HEK293 (cell line): Measurements from ENCODE around the gene BRD2.

Experiments
- GFI1B ChIP-seq: fragments of 450-650 bp; formaldehyde crosslinking; IDR thresholded peaks from 2 replicates; pipeline ENCODE4 v1.5.1; 2016; ENCODE audit warnings: missing biosample characterization, missing genetic modification characterization
- IKZF3 ChIP-seq: fragments of 450-650 bp; IDR thresholded peaks from 2 replicates; pipeline ENCODE4 v1.5.0; 2018; ENCODE audit warnings: missing biosample characterization, mild to moderate bottlenecking, missing genetic modification characterization, moderate library complexity
- KLF16 ChIP-seq: fragments of 450-650 bp; formaldehyde crosslinking; IDR thresholded peaks from 2 replicates; pipeline ENCODE4 v1.5.1; 2017; ENCODE audit warnings: missing biosample characterization, missing genetic modification characterization
- MEIS1 ChIP-seq: sonication (generic); formaldehyde crosslinking; IDR thresholded peaks from 2 replicates; pipeline ENCODE4 v1.8.1; 2022; ENCODE audit warnings: missing genetic modification reagents, mild to moderate bottlenecking, borderline replicate concordance
- MZF1 ChIP-seq: fragments of 450-650 bp; formaldehyde crosslinking; IDR thresholded peaks from 2 replicates; pipeline ENCODE4 v1.5.1; 2017; ENCODE audit warnings: missing biosample characterization, missing genetic modification characterization, borderline replicate concordance
- OVOL3 ChIP-seq: fragments of 450-650 bp; formaldehyde crosslinking; IDR thresholded peaks from 2 replicates; pipeline ENCODE4 v1.5.1; 2016; ENCODE audit warnings: missing biosample characterization, missing genetic modification characterization
- REPIN1 ChIP-seq: fragments of 450-650 bp; formaldehyde crosslinking; IDR thresholded peaks from 2 replicates; pipeline ENCODE4 v1.5.1; 2017; ENCODE audit warnings: missing biosample characterization, missing genetic modification characterization, low read depth
- TRIM28 ChIP-seq: IDR thresholded peaks from 2 replicates; pipeline ENCODE4 v1.6.1; 2011; ENCODE audit warnings: low read length, control low read depth, borderline replicate concordance
- ZBTB17 ChIP-seq: fragments of 450-650 bp; formaldehyde crosslinking; IDR thresholded peaks from 2 replicates; pipeline ENCODE4 v1.5.1; 2016; ENCODE audit warnings: missing biosample characterization, missing genetic modification characterization
- ZBTB48 ChIP-seq: fragments of 450-650 bp; formaldehyde crosslinking; IDR thresholded peaks from 2 replicates; pipeline ENCODE4 v1.5.1; 2016; ENCODE audit warnings: missing biosample characterization, missing genetic modification characterization
- ZBTB8A ChIP-seq: fragments of 450-650 bp; formaldehyde crosslinking; IDR thresholded peaks from 2 replicates; pipeline ENCODE4 v1.5.1; 2016; ENCODE audit warnings: missing biosample characterization, missing genetic modification characterization
- ZEB2 ChIP-seq: fragments of 450-650 bp; formaldehyde crosslinking; IDR thresholded peaks from 2 replicates; pipeline ENCODE4 v1.5.1; 2016; ENCODE audit warnings: missing biosample characterization, missing genetic modification characterization
- ZFP69B ChIP-seq: fragments of 450-650 bp; formaldehyde crosslinking; IDR thresholded peaks from 2 replicates; pipeline ENCODE4 v1.5.1; 2016; ENCODE audit warnings: missing biosample characterization, missing genetic modification characterization
- ZNF223 ChIP-seq: fragments of 450-650 bp; formaldehyde crosslinking; IDR thresholded peaks from 2 replicates; pipeline ENCODE4 v1.5.1; 2016; ENCODE audit warnings: missing biosample characterization, missing genetic modification characterization
- ZNF23 ChIP-seq: fragments of 450-650 bp; formaldehyde crosslinking; IDR thresholded peaks from 2 replicates; pipeline ENCODE4 v1.5.1; 2016; ENCODE audit warnings: missing biosample characterization, missing genetic modification characterization, borderline replicate concordance
- ZNF302 ChIP-seq: fragments of 450-650 bp; formaldehyde crosslinking; IDR thresholded peaks from 2 replicates; pipeline ENCODE4 v1.5.1; 2016; ENCODE audit warnings: missing biosample characterization, missing genetic modification characterization, low read depth
- ZNF549 ChIP-seq: fragments of 450-650 bp; IDR thresholded peaks from 2 replicates; pipeline ENCODE4 v1.5.1; 2018; ENCODE audit warnings: missing biosample characterization, missing genetic modification characterization, mild to moderate bottlenecking, inconsistent platforms, moderate library complexity
- ZNF561 ChIP-seq: fragments of 450-650 bp; IDR thresholded peaks from 2 replicates; pipeline ENCODE4 v1.5.1; 2018; ENCODE audit warnings: missing biosample characterization, missing genetic modification characterization, borderline replicate concordance
- ZNF600 ChIP-seq: fragments of 450-650 bp; formaldehyde crosslinking; IDR thresholded peaks from 2 replicates; pipeline ENCODE4 v1.5.1; 2016; ENCODE audit warnings: missing biosample characterization, missing genetic modification characterization
- ZNF830 ChIP-seq: fragments of 450-650 bp; IDR thresholded peaks from 2 replicates; pipeline ENCODE4 v1.5.0; 2018; ENCODE audit warnings: missing biosample characterization, missing genetic modification characterization, low read depth, mild to moderate bottlenecking, moderate library complexity
- ZSCAN30 ChIP-seq: fragments of 450-650 bp; IDR thresholded peaks from 2 replicates; pipeline ENCODE4 v1.5.1; 2018; ENCODE audit warnings: missing biosample characterization, mild to moderate bottlenecking, missing genetic modification characterization, moderate library complexity
- ZXDB ChIP-seq: fragments of 450-650 bp; formaldehyde crosslinking; IDR thresholded peaks from 2 replicates; pipeline ENCODE4 v1.5.1; 2016; ENCODE audit warnings: missing biosample characterization, missing genetic modification characterization
- TF ChIP-seq, protein P1 (sequence below): fragments of 450-650 bp; formaldehyde crosslinking; IDR thresholded peaks from 2 replicates; pipeline ENCODE4 v1.5.1; 2016; ENCODE audit warnings: missing biosample characterization, missing genetic modification characterization
- TF ChIP-seq, protein P2 (sequence below): fragments of 450-650 bp; formaldehyde crosslinking; conservative IDR thresholded peaks from 2 replicates; pipeline ENCODE4 v1.5.1; 2016; ENCODE audit warnings: low read depth, missing biosample characterization, missing genetic modification characterization
- TF ChIP-seq, protein P3 (sequence below): fragments of 450-650 bp; formaldehyde crosslinking; IDR thresholded peaks from 2 replicates; pipeline ENCODE4 v1.5.1; 2017; ENCODE audit warnings: missing biosample characterization, mild to moderate bottlenecking, missing genetic modification characterization, moderate library complexity
- TF ChIP-seq, protein P4 (sequence below): fragments of 450-650 bp; formaldehyde crosslinking; IDR thresholded peaks from 2 replicates; pipeline ENCODE4 v1.5.1; 2016; ENCODE audit warnings: missing biosample characterization, missing genetic modification characterization
- TF ChIP-seq, protein P5 (sequence below): fragments of 450-650 bp; formaldehyde crosslinking; IDR thresholded peaks from 2 replicates; pipeline ENCODE4 v1.5.1; 2016; ENCODE audit warnings: missing biosample characterization, missing genetic modification characterization

BRD2 gene

DNA sequence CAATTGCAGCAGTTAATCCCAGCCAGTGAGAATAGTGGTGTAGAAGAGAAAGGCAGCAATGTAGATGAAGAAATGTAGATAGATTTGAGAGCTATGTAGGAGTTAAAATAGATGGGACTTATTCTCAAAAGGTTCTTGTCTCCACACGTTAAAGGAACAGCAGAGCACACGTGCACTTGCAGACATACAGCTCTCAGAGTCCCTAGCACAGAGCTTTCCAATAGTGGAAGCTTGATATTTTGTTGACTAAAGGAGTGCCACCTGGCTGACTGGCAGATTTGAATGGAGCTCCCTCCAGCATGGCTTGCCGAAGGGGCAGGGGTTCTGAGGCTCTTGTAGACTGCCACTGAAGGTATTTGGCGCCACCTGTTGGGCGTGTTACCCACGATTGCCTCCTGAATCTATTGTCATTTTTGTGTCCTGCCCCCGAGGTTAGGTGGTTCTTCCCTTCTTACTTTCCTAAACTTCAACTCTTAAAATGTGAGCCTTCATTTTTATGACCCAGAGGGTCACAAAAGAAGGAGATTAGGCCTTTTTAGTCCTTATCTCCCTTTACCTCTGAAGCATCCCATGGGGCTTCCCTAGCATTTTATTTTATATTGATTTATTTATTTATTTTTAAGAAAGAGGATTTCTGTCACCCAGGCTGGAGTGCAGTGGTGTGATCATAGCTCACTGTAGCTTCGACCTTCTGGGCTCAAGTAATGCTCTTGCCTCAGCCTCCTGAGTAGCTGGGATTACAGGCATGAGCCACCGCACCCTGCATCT is 16.4 kb downstream of the BRD2 start (continued):
- TF ChIP-seq, protein P1, sequence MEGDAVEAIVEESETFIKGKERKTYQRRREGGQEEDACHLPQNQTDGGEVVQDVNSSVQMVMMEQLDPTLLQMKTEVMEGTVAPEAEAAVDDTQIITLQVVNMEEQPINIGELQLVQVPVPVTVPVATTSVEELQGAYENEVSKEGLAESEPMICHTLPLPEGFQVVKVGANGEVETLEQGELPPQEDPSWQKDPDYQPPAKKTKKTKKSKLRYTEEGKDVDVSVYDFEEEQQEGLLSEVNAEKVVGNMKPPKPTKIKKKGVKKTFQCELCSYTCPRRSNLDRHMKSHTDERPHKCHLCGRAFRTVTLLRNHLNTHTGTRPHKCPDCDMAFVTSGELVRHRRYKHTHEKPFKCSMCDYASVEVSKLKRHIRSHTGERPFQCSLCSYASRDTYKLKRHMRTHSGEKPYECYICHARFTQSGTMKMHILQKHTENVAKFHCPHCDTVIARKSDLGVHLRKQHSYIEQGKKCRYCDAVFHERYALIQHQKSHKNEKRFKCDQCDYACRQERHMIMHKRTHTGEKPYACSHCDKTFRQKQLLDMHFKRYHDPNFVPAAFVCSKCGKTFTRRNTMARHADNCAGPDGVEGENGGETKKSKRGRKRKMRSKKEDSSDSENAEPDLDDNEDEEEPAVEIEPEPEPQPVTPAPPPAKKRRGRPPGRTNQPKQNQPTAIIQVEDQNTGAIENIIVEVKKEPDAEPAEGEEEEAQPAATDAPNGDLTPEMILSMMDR (tag by site-specific recombination), result peak; percentile 85
- TF ChIP-seq REPIN1 (no peak), ZXDB (tag by site-specific recombination) (peak; percentile 82), ZNF561 (tag by site-specific recombination) (peak; percentile 66; the same call in 1 of the 2 replicates), ZNF549 (tag by site-specific recombination) (no peak), ZEB2 (tag by site-specific recombination) (0 out of 2 replicates have a peak, but pooled peaks have one; percentile 50), ZNF302 (tag by site-specific recombination) (no peak), ZSCAN30 (tag by site-specific recombination) (peak; percentile 75), MZF1 (tag by site-specific recombination) (peak; percentile 47; the same call in 1 of the 2 replicates), ZBTB8A (tag by site-specific recombination) (peak; percentile 34; the same call in 1 of the 2 replicates), KLF16 (tag by site-specific recombination) (no peak), ZNF223 (tag by site-specific recombination) (no peak), IKZF3 (tag by site-specific recombination) (peak; percentile 78), ZBTB48 (tag by site-specific recombination) (peak; percentile 93), ZNF600 (peak; percentile 83), GFI1B (no peak), OVOL3 (no peak), ZFP69B (tag by site-specific recombination) (no peak), ZBTB17 (tag by site-specific recombination) (peak; percentile 85), MEIS1 (0 out of 2 replicates have a peak, but pooled peaks have one; percentile 68), TRIM28 (0 out of 2 replicates have a peak, but pooled peaks have one; percentile 23), ZNF830 (tag by site-specific recombination) (no peak), ZNF23 (tag by site-specific recombination) (no peak)
- TF ChIP-seq, protein P2, sequence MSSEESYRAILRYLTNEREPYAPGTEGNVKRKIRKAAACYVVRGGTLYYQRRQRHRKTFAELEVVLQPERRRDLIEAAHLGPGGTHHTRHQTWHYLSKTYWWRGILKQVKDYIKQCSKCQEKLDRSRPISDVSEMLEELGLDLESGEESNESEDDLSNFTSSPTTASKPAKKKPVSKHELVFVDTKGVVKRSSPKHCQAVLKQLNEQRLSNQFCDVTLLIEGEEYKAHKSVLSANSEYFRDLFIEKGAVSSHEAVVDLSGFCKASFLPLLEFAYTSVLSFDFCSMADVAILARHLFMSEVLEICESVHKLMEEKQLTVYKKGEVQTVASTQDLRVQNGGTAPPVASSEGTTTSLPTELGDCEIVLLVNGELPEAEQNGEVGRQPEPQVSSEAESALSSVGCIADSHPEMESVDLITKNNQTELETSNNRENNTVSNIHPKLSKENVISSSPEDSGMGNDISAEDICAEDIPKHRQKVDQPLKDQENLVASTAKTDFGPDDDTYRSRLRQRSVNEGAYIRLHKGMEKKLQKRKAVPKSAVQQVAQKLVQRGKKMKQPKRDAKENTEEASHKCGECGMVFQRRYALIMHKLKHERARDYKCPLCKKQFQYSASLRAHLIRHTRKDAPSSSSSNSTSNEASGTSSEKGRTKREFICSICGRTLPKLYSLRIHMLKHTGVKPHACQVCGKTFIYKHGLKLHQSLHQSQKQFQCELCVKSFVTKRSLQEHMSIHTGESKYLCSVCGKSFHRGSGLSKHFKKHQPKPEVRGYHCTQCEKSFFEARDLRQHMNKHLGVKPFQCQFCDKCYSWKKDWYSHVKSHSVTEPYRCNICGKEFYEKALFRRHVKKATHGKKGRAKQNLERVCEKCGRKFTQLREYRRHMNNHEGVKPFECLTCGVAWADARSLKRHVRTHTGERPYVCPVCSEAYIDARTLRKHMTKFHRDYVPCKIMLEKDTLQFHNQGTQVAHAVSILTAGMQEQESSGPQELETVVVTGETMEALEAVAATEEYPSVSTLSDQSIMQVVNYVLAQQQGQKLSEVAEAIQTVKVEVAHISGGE (tag by site-specific recombination), result peak; percentile 82
- TF ChIP-seq, protein P3, sequence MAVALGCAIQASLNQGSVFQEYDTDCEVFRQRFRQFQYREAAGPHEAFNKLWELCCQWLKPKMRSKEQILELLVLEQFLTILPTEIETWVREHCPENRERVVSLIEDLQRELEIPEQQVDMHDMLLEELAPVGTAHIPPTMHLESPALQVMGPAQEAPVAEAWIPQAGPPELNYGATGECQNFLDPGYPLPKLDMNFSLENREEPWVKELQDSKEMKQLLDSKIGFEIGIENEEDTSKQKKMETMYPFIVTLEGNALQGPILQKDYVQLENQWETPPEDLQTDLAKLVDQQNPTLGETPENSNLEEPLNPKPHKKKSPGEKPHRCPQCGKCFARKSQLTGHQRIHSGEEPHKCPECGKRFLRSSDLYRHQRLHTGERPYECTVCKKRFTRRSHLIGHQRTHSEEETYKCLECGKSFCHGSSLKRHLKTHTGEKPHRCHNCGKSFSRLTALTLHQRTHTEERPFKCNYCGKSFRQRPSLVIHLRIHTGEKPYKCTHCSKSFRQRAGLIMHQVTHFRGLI, result peak; percentile 15; the same call in 1 of the 2 replicates
- TF ChIP-seq, protein P4, sequence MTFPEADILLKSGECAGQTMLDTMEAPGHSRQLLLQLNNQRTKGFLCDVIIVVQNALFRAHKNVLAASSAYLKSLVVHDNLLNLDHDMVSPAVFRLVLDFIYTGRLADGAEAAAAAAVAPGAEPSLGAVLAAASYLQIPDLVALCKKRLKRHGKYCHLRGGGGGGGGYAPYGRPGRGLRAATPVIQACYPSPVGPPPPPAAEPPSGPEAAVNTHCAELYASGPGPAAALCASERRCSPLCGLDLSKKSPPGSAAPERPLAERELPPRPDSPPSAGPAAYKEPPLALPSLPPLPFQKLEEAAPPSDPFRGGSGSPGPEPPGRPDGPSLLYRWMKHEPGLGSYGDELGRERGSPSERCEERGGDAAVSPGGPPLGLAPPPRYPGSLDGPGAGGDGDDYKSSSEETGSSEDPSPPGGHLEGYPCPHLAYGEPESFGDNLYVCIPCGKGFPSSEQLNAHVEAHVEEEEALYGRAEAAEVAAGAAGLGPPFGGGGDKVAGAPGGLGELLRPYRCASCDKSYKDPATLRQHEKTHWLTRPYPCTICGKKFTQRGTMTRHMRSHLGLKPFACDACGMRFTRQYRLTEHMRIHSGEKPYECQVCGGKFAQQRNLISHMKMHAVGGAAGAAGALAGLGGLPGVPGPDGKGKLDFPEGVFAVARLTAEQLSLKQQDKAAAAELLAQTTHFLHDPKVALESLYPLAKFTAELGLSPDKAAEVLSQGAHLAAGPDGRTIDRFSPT, result peak; percentile 73
- TF ChIP-seq, protein P5, sequence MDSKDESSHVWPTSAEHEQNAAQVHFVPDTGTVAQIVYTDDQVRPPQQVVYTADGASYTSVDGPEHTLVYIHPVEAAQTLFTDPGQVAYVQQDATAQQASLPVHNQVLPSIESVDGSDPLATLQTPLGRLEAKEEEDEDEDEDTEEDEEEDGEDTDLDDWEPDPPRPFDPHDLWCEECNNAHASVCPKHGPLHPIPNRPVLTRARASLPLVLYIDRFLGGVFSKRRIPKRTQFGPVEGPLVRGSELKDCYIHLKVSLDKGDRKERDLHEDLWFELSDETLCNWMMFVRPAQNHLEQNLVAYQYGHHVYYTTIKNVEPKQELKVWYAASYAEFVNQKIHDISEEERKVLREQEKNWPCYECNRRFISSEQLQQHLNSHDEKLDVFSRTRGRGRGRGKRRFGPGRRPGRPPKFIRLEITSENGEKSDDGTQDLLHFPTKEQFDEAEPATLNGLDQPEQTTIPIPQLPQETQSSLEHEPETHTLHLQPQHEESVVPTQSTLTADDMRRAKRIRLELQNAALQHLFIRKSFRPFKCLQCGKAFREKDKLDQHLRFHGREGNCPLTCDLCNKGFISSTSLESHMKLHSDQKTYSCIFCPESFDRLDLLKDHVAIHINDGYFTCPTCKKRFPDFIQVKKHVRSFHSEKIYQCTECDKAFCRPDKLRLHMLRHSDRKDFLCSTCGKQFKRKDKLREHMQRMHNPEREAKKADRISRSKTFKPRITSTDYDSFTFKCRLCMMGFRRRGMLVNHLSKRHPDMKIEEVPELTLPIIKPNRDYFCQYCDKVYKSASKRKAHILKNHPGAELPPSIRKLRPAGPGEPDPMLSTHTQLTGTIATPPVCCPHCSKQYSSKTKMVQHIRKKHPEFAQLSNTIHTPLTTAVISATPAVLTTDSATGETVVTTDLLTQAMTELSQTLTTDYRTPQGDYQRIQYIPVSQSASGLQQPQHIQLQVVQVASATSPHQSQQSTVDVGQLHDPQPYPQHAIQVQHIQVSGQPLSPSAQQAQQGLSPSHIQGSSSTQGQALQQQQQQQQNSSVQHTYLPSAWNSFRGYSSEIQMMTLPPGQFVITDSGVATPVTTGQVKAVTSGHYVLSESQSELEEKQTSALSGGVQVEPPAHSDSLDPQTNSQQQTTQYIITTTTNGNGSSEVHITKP, result peak; percentile 86
